GM19452 (cell line): ENCODE results near the gene SLC30A4.

Experiments
- ATAC-seq: cut with Tn5 transposase; IDR thresholded peaks from one replicate; pipeline ENCODE4 v1.9.1; 2021; ENCODE audit not compliant: unreplicated experiment

SLC30A4 gene

DNA sequence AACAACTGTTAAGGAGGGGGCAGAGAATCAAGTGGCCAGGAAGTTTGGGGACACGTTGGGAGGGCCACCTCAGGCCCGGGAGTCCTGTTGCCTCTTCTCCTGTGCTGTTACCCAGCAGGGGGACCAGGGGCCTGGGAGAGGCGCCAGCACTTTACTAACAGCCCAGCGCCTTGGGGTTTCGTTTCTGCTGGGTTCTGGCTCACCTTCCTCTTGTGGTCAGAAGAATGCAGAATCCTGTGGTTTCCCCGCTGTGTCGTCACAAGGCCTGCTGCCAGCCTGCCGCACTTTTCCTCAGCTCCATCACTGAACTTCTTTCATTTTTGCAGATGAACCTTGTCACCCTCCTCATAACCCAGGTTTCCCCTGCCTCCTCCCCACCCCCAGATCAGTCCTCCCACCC, 67.7 kb downstream of the SLC30A4 start:
- ATAC-seq = peak; percentile 55

DNA sequence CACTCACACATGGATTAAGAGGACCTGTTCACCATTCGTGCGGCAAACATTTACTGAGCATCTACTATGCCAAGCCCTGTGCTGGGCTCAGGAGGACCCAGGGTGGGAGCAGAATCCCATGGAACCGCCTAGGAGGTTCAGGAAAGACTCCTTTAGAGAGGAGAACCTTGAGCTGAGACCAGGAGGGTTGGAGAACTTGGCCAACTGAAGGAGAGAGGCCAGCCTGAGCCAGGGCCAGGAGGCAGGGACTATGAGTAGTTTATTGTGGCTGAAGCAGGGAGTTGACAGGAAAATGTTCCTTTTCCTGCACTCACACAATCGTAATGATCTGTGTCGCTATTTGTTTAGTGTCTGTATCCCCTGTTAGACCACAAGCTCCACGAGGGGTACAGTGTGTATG, 71.3 kb downstream of the SLC30A4 start:
- no peak for ATAC-seq

DNA sequence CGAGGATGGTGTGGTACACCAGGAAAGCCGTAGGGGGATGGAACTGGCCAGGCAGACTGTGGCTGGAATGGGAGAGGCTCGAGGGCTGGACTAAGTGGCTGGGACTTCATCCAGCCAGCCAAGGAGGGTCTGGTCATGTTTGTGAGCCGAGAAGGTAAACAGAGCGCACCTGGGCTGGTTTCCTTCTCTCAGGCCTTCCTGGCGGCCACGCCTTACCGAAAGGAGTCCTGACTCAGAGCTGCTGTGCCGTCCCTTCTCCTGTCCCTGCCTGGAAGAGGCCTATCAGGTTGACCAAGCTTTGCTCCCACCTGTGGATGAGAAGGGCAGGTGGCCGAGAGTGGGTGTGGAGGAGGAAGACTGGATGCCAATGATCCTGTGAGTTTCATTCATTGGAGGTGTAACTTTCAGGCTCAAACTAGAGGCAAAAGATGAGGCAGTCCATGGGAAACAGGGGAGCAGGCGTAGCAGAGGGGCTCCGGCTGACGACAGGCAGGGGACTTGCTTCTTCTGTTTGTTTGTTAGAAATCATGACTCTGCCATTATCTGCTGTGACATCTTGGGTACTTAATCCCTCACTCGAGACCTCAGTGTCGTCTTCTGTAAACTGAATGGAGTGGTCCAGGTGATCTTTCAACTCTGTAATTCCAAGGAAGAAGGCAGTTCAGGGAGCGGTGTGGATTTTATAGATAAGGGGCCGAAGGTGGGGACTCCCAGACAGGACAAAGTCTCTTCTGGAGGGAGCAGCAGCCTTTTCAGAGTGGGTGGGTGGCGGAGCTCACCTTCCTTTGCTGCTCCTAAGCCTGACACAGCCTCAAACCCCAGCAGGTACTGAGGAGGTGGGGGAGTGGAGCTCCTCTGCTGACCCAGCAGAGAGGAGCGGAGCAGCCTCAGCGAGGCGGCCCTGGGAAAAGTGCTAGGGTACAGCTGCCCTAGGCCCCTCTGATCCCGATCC, 72.4 kb downstream of the SLC30A4 start:
- ATAC-seq = no peak

DNA sequence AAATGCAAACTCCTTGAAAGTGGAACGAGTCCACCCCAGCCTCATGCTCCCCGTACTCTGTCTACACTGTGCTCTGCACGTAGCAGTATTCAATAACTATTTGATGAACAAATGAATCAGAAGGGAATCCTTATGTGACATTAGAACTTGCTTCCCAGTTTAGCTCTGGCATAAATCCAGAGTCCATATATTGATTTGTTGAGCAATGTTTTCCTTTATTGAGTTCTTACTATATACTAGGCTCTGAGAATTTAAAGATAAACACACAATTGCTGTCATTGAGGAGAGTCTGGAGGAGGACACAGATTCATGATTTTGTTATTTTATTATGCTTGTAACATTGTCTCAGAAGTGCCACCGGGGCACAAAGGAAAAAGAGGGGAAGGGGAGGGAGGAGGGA, 73.2 kb downstream of the SLC30A4 start:
- no peak for ATAC-seq

DNA sequence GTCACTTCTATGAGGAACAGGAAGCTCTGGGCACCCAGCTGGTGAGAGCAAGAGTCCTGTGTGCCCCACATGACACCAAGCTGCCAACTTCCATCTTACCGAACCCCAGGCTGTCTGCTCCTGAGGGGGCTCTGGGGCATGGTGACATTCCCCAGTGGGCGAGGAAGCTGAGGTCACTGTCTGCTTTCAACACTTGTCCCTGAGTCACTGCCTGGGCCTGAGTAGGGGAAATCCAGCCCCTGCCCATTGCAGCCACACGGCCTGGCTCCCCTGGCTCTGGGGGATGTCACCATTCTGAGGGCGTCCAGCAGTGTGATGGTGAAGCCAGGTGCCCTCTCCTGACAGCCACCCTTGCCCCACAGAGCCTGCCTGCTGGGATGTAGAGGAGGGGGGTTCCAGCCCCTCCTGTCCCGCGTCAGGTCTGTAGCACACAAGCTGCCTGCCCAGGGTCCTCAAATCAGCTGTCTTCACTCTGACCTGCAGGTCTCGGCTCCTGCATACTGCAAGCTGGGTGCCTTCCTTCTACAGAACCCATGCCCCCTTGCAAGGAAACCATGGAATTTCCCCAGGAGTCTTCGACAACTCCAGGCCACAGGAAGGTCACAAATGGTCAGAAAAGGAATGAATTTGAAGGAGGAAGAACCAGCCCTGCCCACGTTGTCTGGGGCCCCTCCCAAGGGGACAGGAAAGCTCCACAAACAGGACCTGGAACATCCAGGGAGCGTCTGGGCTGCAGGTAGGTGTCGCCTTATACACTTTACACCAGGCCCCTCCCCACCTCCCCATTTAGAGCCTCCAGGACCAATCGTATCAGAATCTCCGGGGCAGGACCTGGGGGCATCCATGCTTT, 74.3 kb downstream of the SLC30A4 start:
- no peak for ATAC-seq

DNA sequence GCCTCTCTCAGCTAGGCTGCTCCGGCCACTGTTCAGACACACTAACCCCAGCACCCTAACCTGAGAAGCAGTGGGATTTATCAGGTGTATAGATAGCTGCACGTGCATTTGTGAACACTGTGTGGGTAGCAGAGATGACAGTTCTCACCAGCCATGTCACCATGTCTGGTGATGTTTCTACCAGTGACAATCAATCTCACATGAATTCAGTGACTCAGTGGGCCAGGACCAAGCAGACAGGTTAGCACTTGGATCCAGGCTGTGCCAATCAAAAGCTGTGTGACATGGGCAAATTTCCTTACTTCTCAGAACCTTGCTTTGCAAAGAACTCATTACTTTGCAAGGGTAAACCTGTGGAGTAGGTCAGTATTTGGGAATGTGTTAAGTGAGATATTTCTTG, 78.9 kb downstream of the SLC30A4 start:
- no peak for ATAC-seq

DNA sequence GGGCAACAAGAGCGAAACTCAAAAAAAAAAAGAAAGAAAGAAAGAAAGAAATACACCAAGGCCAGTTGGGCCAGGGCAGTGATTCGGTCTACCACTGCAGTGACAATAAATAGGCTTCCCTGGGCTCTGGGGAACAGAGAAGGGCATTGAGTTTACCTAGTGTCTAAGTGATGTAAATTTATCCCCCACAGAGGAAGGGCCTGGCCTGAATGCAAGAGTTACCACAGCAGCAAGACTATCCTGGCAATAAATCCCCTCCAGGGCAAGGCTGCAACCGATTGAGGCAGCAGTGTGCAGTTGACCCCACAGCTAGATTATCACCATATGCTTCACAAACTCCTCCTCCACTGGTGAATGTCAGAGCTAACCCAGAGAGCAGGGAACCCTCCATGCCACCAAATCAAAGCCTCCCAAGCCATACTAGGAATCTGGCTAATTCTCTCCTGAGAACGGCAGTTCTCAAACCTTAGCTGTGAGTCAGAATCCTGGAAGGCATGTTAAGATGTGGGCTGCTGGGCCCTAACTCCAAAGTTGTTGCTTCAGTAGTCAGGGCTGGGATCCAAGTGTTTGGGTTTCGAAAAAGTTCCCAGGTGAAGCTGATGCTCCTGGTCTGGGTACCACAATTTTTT, 79.9 kb downstream of the SLC30A4 start:
- ATAC-seq = no peak

DNA sequence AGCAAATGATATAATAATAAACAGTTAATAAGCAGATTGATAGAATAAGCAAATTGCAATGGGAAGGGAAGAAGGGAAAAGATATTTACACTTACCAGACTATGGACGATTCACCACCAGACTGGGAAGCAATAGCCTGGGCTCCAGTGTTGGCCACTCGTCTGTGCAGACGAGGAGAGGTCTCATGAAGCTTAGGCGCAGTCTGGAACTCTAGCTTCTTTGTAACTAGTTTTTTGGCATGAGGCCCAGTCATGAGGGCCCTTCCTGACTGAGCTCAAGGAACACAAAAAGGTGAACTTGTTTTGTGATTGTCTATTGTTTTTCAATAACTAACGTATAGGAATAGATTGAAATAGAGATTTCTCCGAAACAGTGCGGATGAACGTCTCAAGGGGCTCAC, 80.9 kb downstream of the SLC30A4 start:
- ATAC-seq = no peak

DNA sequence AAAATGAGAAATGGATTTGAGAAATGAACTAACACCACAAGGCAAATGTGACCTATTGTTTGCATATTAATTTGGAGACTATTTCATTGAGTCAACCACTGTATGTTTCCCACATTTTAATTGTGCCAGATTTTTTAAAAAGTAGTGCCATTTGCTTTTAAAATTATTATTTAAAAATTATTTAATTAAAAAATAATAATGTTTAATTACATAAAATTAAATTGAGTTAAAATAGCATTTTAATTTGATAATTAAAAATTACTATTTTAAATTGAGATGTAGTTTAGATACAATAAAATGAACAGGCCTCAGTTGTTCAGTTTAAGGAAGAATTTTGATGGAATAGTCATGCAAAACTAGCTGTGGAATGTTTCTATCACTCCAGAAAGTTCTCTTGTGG, 81.5 kb downstream of the SLC30A4 start:
- ATAC-seq = no peak

DNA sequence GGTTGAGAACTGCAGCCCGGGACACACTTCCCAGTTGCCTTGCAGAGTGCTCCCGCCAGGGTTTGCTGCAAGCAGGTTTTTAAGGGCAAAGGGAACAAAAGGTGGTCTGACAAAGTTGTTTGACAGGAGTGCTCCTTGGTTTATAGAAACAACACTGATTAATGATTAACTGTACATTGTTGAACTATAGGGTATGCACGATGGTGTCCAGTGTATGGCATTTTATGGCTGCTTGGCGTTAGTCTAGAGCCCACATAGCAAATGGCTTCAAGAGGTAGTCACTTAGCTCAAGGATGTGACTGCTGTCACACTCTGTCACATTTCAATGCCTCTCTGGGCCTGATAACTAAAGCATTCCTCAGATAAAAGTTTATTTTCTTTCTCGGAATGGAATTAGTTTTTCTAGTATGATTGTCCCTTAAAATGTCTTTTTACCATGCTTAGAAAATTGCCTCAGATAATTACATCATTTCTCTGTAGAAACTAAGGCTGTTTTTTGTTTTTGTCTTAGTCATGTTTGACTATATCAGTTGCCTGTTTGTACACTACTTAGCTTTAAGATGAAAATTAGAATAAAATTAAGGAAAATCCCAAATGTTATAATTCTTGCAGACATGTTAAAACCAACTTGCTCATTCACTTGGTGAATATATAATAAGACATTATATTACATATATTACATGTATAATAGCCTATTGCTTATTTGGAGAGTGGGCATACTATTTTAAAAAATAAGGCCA, 82.9 kb downstream of the SLC30A4 start:
- no peak for ATAC-seq

DNA sequence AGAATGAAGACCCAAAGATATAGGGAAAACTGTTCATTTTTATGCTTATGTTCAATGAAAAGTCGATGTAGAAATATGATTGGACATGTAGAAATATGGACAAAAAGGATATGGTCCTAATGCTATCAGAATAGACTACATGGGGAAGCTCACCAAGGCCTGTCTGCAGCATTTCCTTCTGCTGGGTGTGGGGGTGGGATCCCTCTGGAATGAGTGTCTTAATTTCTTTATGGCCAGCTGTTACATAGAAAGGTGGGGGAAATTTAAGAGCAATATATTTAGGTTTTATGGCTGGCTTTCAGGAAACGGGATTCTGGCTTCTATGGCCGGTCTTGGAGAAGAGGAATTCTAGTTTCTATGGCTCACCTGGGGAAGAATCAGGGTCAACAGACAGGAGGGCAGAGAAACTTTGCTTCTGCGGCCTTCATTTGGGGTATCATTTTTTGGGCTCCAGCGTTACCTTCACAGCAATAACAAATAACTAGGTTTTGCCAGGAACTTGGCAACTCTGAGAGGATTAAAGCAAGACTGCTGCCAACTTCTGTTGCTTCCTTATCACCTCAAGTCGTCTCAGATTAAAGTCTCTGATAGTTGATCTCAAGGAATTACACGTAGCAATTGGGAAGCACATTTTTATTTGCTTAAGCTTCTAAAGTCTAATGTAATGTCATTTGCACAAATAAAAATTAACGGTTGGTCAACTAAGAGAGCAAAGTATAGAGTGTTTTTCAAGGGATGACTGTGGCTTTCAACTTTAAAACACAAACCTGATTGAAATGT, 87.2 kb downstream of the SLC30A4 start:
- no peak for ATAC-seq

DNA sequence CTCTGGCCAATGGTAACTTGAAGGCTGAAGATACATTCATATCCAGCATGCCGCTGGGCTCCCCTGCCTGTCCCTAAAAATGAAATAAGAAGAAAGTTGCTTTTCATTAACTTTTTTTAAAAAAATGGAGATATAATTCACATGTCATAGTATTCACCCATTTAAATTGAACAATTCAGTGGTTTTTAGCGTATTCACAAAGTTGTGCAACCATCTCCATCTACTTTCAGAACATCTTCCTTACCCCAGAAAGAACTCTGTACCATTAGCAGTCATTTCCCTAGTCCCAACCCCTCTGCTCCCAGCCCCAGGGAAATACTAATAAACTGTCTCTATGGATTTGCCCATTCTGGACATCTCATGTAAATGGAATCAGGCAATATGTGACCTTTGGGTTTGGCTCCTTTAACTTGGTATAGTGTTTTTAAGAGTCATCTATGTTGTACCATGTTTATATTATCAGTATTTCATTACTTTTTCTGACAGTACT, 88.4 kb downstream of the SLC30A4 start:
- ATAC-seq = no peak

DNA sequence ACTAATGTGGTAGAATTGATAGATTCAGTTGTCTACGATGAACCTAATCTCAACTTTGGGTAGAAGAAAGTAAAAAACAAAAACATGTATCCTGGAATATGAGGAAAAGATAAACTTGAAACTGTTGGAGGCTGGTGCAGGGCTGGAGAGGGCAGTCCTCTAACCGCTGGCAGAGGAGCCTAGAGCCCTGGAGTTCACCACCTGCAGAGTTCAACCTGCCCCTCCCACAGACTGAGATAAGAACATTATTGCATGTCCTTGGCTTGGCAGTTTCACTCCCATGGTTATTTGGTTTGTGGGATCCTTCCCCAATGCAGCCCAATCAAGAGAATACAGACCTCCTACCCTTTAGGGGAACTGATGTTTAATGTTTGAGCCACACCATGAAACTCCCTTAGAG, 91.0 kb downstream of the SLC30A4 start:
- no peak for ATAC-seq

DNA sequence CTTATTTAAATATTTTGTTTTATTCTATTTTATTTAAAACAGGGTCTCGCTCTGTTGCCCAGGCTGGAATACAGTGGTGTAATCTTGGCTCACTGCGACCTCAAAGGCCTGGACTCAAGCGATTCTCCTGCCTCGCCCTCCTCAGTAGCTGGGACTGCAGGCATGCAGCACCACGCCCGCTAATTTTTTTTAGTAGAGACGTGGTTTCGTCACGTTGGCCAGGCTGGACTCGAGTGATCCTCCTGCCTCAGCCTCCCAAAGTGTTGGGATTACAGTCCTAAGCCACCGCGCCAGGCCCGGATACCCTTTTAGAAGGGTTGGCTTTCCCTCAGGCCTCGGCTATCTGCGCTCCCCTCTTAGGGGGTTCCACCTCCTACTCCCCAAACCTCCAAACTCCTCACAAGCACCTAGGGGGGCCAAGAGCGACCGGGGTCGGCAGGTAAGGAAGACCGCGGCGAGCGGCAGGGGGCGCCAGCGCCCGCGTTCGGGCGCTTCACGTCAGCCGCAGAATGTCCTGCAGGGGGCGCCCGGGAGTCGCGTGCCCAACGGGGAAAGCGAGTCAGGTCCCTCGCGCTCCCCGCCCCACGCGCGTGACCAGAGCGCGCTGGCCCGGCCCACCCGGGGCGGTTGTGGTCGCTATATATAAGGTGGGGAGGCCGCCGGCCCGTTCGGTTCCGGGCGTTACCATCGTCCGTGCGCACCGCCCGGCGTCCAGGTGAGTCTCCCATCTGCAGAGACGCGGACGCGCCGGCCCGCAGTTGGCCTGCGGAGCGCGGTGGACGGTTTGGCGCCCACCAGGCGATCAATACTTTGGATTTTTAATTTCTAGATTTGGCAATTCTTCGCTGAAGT, 92.4 kb downstream of the SLC30A4 start:
- ATAC-seq = peak; percentile 89
